HG02642 (cell line): ENCODE measurements around the gene ESRRB.

Experiments
- ATAC-seq: cut with Tn5 transposase; IDR thresholded peaks from one replicate; pipeline ENCODE4 v1.9.1; 2021; ENCODE audit warnings: mild to moderate bottlenecking; ENCODE audit not compliant: unreplicated experiment, poor library complexity

ESRRB gene

DNA sequence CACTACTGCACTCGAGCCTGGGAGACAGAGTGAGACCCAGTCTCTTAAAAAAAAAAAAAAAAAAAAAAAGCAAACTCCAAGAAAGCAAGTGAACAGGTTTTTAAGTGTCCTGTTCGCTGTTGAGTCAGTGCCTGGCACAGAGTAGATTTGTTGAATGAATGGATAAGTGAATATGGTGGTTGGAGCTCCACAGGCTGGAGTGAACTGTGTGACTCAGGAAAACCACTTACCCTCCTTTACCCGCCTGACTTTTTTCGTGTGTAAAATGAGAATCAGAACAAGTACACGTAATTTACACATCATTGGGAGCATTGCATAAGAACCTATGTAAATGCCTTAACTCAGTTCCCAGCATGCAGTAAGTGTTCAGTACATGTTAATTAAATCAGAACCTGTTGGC is 24.0 kb upstream of the ESRRB start:
- no peak for ATAC-seq

DNA sequence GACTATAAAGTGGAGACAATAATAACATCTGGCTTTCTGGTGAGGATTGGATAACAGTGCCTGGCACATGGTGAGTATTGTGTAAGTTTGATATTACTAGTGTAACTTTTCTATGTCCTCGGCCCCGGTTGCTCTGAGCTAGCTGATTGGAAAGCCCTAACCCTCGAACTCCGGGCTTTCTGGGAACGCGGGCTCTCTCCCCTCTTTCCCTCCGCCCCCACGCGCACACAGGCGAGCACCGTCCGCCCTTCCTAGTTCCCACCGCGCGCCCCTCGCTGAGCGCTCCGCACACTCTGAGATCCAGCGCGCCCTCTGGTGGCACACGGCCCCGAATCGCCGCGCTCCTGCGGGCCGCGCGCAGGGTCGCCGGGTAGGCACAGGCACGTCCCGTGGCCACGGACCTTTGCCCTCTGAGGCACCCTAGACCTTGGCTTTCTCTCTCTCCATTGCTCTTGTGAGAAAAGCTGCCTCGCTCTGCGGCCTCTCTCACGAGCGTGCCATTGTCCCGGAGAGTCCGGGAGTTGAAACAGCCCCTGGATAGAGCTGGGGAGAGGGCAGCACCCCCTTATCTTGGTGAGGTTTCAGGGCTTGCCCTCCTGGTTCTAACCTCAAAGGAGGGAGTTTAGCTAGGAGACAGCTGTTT is 23.2 kb upstream of the ESRRB start:
- peak; percentile 65 for ATAC-seq

GRCh38 chr14:76354310-76354709 is 21.6 kb upstream of the ESRRB start:
- no peak for ATAC-seq

- ATAC-seq = no peak
These were observed 20.2 kb upstream of the ESRRB start for GRCh38 chr14:76355771-76356170.

GRCh38 chr14:76371066-76371465 is 4.9 kb upstream of the ESRRB start:
- no peak for ATAC-seq

DNA sequence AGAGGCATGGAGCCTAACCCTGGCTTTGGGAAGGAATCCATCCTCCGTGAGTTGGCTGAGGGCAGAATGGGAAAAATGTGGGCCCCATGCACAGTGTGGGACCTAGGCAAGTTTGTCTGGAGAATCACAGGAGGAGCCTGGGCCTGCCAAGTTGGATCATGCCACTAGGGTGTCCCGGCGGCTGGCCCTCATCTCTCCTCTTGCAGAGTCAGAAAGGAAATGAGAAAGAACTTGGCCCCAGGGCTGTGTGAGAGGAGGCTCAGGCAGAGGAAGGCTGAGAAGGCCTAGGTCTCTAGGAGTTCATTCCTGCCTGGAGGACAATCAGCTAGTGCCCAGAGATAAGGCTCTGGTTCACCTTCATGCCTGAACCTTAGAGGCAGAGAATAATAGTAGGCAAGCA is 2.5 kb upstream of the ESRRB start:
- no peak for ATAC-seq

- no peak for ATAC-seq
These were observed 453 bp upstream of the ESRRB start for GRCh38 chr14:76375484-76375883.

- ATAC-seq = no peak
These were observed 506 bp downstream of the ESRRB start for GRCh38 chr14:76376409-76376877.

DNA sequence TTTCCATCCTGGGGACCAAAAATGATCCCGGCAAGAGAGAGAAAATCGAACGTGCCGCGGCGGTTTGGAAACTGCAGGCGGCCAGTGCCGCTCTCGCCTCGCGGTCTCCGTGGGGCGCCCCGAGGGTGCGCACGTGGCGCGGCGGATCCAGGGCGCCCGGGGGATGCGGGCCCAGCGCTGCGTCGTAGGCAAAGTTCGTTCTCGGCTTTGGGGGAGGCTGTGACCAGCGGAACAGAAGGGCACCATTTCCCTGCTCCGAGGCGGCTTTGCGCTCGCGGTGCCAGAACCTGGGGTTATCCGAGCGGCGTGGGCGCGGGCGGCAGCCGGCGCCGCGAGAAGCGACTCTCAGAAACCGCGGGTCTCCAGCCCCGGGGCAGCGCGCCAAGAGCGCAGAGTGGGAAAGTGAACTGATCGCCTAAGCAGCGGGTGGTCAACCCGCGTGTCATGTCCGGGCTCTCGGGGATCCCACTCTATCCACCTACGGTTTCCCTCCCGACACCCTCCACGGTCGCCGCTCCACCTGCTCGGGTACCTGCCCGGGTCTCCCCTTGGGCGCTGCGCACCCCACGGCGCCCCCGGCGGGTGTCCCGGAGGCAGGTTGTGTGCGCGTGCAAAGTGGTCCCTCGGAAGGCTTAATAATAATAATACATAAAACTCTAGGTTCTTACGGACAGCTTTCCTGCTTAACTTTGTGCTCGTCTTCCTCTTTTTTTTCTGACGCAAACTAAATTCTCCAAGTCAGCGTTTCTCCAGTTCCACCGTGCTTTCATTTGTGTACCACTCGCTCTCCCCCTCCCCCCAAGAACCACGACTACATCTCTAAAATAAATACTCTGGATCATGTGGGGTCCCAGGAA is 1.2 kb downstream of the ESRRB start:
- ATAC-seq = no peak

DNA sequence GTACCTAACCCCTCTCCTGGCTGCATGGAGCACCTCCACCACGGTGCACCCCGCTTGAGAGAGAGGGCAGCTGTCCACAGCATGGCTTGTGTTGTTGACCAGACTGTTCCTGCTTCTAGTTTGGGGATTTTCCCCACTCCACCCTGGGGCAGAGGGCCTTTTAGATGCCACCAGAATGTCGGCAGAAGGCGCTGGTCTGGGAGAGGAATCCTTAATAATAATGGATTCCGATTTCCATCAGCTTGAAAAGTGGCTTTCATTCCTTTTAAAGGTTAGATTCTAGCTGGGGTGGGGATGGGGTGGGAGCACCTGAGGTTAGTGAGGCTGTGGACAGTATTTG is 1.8 kb downstream of the ESRRB start:
- ATAC-seq = no peak

DNA sequence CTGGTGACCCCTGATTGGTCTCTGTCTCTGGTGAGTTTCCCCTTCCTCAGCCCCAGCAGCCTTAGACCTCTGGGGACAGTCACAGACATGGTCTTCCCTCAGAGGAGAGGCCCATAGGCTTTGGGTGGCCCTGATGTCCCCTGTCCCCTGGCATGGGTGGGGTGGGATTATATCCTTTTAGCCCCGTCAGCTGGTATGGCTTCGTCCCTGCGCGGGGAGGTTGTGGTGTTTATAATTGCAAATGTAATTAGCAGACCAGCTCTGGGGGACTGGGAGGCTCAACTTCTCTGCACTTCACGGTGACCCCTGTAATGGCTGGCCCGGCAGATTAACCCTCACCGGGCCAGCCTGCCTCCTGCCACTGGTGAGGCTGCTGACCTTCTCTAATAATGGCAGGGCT is 5.1 kb downstream of the ESRRB start:
- ATAC-seq = no peak

- no peak for ATAC-seq
These were observed 6.0 kb downstream of the ESRRB start for GRCh38 chr14:76381817-76382494.

- ATAC-seq = no peak
These were observed 6.5 kb downstream of the ESRRB start for GRCh38 chr14:76382495-76382832.

DNA sequence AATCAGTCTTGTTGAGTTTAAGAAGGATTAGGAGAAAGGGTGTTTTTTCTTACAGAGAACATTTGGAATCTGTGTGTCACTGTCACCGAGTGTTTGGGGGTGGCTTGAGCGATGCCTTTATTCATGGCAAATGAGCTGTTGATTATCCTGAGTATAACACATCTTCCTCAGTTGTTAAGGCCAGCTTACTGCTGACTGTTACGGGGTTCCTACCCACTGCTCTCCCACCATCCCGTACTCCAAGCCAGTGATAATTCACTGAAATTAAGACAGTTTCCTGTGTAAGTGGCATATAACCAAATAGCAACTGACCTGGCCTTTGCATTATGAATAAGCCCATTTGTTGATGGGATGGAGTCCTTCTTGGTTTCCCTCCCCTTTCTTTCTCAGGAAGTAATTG is 9.5 kb downstream of the ESRRB start:
- ATAC-seq = no peak

DNA sequence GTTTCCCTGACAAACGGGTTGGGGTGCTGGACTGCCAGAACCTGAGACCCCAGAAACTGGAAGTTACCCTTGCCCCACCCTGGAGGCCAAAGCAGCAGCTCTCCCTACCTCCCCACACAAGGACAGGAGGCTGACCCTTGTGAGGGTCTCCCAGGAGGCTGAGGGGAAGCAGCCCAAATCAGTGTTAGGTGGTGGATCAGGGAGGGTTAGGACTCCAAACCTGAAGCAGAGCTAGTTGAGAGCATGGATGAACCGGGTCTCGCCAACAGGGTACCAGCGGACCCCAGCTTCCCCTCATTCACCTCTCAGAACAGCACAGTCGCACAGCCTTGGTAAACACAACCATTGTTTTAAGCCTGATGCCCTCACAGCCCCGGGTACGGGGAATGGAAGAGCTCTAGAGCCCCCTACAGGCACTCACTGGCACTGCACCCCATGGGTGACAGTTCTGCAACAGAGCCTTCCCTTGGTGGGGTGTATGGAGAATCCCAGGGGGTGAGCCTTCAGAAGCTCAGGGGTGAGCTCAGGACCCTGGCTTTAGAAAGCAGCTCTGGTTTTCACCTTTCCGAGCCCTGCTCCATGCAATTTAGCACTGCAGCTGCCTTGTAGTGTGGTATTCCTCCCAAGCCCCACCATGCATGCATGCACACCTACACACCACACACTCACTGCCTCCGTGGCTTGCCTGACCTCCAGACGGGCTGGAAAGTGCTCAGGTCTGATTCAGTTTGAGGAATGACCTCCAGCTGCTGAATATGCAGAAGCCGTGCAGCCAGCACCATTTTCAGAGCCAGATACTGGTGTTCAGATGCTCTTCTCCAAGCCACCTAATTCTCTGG is 11.2 kb downstream of the ESRRB start:
- ATAC-seq = no peak

DNA sequence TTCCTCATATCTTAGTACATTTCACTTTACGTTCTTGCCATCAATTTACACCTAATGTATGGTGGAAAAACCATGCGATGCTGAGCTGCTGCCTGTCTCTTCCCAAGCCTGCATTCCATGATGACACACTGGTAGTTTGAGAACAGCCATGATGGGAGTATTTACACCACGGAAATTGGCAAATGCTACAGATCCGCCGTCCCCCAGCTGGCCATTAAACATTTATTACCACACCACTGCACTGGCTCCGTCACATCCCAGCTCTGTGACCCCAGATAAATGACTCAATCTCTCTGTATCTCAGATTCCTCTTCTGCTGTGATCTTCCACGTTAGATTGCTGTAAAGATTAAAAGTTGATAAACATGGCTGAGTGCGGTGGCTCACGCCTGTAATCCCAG is 13.9 kb downstream of the ESRRB start:
- no peak for ATAC-seq

- no peak for ATAC-seq
These were observed 14.7 kb downstream of the ESRRB start for GRCh38 chr14:76390621-76391020.

- ATAC-seq = no peak
These were observed 16.2 kb downstream of the ESRRB start for GRCh38 chr14:76391981-76392690.

DNA sequence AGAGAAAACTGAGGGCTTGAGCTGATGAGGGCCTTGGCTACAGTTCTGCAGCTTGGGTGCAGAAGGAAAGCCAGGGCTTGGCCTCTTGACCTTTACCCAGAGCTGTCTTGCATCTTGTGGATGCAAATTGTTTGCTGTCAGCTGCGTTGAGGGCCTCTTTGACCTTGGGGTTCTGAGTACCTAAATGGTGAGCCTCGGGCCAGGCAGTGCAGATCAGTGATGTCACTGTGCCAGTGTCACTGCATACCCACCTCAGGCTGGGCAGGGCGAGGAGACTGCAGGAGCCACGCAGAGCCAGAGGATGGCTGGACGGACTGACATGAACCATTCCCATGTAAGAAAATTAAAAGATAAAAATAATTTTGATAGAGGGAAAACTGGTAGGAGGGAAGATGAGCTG is 18.6 kb downstream of the ESRRB start:
- no peak for ATAC-seq

DNA sequence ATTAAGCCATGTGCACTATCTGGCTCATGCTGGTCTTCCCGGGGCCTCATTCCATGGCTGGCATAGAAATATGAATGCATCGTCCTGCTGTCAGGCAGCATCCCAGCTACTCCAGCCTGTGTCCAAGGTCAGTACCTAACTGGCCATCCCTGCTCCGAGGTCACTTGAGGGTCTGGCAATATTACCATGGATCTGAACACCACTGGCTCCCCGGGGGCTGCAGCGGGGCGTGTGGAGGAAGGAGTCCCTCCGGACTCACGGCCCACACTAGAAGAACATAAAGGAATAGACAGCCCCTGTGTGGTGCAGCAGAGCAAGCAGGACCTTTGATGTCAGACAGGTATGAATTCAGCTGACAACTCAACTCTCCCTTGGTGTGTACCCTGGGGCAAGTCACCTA is 19.2 kb downstream of the ESRRB start:
- no peak for ATAC-seq
